ENCODE measurements around the gene YPEL2.

Gene YPEL2

DNA sequence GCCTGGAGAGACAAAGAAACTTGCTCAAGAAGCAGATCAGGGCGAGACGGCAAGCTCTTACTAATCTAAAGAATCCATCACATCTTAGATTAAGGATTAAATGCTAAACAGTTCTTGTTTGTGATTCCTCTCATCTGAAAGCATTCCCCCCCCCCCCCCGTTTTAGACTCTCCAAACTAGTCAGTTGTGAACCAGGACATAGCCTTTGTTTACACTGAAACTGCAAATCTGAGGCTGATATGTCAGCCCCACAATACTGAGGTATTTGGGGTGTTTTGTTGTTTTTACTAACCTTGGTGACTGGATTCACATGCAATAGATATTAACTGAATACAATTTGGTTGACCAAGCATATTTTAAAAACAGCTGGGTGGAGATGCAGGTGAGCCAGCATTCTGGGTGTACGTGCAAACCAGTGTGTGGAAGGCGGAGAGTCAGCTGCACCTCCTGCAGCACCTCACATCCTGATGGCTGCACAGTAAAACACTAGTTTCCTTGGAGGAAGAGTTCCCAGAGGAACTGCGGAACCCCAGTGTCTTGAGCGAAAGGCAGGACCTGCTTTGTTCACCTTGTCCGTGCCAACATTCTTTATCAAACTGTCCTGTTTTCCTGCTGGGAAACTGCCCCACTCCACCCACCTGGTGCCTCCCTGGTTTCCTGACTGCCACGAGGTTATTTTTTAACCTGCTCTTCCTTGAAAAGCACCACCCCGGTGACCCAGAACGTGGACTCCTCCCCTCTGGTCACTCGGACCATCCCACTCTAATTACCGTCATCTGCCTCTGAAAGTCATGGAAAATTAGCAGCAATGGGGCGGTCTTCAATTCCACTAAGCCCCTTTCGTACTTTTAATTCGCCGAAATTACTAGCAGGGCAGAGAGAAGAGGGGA, 1.2 kb upstream of the YPEL2 start:
- no peak for DNase-seq

DNA sequence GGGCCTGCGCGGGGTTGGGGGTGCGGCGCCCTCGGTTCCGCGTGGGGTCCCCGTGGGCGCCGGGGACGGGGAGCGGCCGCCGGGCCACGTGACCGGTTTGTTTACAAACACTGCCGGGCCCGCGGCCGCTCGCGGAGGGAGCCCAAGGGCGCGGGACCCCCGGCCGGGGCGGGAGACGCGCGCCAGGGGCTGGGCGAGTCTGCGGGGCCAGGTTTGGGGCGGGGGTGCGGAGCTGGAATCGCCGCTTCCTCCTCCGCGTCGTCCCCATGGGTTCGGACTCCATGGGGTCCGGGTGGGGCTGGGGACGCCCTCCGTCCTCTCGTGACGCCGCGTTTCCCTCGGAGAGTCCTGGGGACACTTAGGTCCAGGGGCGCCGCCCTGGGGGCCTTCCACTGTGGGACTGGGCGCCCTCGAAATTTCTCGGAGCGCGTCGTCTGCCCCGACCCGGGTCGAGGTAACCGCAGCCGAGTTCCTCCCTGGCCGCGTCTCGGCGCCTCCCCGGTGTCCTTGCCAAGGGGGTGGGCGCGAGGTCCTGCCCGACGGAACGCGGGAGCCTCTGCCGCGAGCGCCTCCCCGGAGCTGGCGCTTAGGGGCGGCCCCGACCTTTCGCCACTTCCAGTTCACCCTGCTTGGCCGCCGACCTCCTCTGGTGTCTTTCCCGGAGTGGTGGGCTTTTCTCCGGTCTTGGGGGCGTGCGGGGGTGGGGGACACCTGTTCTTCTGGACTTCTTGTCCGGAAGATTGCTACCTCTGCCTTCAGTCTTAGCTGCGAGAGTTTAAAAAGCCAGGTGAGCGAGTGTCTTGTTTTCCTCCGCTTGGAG, 684 bp downstream of the YPEL2 start:
- DNase-seq: peak; percentile 23

DNA sequence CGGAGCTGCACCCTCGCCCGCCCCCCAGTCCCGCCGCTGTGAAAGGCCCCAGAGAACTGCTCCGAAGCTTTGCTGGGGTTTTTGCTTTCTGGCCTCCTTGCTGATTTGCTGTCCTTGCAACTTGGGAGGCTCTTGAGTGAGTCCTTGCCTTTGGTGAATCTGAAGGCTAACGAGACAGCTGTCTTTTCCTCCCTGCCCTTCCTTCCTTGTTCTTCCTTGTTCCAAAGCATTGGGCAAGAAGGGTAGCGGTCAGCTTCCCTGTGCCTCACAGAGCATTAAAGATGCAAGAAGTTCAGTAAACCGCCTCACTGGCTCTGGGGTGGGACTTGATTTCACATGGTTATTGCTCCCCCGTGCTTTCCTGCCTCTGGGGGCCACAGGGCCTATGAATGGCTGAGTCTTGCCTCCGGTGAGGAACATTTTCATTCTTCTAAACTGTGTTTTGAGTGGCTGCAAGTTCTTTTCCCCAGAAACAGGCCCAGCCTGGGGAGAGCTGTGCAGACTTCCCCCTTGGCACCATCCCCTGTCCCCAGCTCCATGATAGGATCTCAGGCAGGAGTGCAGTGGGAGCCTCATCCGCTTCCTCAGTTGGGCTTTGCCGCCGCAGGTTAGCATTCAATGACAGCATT, 1.4 kb downstream of the YPEL2 start:
- peak; percentile 36 for DNase-seq

DNA sequence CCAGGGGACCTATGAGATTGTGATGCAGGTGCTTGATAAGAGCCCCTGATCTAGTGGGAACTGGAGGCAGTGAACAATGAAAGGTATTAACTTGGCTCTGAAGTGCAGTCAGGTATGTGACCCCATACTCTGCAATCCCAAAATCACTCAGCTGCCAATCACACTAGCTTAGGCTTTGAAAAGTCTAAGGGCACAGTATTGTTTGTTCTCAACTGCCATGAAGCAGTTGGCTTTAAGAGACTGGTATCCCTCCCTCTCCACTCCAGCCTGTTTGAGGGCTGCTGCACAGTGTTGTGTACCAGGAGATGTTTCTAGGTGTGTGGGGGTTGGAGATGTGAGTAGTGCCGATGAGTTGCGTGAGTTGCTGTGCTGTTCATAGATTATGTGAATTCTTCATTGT, 2.4 kb downstream of the YPEL2 start:
- DNase-seq: no peak

DNA sequence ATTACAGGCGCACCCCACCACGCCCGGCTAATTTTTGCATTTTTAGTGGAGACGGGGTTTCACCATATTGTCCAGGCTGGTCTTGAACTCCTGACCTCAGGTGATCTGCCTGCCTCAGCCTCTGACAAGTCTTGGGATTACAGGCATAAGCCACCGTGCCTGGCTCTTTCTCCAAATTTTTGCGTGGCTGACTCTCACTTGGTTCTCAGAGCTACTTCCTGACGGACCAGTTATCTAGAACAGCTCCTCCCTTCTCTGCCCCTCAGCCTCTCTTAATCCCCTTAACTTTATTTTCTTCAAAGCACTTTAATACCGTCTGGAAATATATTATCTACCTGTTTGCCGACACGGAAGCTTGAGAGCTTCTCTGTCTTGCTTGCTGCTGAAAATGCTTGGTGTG, 4.2 kb downstream of the YPEL2 start:
- DNase-seq: no peak

DNA sequence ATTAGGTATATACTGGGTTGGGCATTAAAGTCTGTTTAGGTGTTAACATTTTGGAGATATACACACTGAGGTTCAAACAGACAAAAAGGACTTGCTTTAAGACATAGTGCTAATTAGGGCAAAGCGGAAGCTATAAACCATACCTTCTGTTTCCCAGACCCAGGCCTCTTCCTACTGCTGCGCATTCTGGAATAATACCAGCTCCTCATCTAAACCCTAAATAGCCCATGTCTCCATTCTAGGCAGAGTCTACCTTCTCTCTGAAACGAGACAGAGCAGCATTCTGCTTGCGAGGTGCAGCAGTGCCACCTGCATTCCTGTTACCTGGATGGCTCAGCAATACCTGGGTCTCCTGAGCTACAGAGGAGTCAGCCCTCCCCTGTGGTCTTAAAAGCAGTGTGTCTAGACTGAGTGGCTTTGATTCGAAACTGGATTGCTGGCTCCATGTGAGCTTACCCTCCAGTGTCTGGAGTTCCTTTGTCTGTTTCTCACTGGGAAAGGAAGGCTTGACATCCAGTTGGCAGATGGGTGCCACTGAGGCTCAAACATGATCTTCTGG, 6.4 kb downstream of the YPEL2 start:
- DNase-seq: no peak

DNA sequence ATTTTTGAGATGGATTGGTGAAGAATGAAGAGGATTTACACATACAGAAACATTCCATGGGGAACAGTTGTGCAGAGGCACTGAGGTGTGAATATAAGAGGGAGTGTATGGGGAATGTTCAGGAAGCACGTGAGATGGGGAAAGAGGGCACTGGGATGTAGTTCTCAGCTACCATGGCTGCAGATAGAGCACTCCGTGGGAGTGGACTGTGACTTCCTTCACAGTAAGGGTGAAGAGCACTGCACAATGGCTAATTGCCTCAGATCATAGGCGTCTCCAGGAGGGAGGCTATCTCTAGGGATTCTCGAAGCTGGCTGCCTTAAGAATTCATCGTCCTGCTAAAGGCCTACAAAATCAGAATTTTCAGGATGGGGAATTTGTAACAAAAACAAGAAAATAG, 7.0 kb downstream of the YPEL2 start:
- no peak for DNase-seq

DNA sequence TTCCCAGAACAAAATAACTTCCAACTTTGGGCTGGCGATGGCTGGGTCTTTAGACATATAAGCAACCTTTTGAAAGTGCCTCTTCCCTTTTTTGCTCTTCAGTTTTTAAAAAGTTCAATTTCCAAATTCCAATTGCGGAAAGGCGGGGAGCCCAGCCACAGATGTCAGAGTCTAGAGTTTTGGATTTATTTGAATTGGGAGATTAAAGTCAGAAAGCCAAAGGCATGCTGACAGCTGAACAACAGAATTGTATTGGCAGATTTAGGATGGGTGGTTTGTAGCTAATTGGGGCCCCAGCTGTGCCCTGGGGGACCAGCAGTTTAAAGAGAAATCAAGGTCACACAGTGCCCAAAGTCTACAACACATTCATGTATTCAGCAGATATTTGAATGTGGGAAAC, 10.5 kb downstream of the YPEL2 start:
- DNase-seq: no peak

DNA sequence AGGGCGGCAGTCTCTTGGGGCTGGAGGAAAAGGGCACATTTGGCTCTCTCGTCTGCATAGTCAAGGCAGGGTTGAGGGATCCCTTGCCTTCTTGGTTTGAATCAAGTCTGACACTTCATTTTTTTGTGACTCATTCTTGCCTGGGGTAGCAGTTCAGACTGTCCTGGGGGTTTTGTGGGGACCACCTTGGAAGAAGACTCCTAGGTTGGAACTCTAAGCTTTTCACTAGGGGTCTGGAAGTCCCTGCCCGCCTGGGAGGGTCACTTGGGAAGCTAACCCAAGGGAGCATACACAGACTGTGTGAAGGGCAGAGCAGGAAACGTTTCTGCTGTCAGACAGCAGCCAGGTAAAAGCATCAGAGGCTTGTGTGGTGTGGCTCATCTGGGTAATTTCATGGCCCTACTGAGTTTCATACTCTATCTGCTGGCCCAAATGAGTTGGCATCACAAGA, 11.3 kb downstream of the YPEL2 start:
- no peak for DNase-seq

DNA sequence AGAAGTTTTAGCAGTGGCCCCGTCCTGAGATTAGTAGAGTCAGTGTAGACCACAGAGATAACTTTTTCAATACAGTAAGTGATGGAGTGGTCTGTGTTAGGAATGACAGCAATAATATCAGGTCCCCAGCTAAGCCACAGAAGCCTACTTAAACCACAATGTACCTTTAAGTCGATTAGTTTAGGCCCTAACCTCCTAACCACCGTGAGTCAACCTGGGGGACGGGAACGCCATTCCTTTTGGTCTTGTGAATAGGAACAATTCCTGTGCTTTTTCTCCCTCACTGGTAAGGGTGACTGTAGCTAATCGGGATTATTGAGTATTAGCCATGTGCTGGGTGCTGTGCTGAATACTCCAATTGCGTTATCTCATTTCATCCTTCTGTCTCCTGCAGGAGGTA, 14.0 kb downstream of the YPEL2 start:
- no peak for DNase-seq

DNA sequence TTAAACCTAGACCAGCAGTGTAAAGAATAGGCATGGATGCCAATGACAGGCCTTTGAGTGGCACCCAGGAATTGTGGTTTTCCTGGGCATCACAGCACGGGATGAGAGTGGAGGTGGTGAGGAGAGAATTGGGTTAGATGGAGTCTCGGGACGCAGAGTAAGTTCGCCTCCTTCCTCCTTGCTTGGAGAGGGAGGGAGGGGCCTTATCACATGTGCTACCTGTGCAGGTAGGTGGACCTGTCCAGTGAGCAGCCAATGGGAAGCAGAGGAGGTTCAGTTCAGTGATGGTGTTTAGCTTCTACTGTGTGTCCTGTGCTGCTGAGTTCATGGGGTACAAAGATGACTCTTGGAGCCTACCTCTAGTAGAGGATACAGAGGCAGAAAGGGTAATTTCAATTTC, 14.9 kb downstream of the YPEL2 start:
- no peak for DNase-seq

DNA sequence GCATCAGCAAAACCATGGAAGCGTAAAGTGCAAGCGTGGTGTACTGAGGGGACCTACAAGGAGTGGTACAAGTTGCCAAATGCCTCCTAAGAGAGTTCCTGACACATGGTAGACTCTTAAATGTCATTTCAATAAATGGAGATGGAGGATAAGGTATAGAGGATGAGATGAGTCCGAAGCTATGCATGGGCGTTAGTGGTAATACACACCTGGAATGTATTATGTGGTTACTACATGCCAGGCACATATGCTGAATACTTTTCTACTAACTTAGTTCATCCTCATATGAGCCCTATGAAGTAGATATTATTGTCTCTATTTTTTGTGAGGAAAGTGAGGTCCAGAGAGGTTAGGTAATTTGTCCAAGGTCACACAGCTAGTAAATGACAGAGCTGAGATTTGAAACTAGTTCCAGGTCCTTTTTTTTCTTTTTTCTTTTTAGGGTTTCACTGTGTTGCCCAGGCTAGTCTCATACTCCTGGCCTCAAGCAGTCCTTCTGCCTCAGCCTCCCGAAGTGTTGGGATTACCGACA, 15.5 kb downstream of the YPEL2 start:
- DNase-seq: no peak

DNA sequence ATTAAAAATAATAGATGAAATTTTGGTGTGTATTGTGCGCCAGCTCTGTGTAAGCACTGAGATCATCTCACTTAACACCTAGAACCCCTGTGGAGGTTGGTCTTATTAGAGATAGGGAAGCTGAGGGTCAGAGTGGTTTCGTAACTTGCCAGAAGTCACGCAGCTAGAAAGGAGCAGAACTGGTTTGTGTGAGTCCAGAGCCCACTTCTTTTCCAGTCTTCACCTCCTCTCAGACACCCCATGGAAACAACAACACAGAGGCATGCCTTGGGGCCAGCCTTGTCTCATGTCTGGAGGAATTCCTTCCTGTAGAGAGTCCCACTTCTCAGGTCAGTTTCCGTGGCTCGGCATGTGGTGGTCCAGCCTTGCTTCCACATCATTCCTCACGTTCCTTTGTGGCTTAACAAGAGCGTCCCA, 16.5 kb downstream of the YPEL2 start:
- DNase-seq: no peak

DNA sequence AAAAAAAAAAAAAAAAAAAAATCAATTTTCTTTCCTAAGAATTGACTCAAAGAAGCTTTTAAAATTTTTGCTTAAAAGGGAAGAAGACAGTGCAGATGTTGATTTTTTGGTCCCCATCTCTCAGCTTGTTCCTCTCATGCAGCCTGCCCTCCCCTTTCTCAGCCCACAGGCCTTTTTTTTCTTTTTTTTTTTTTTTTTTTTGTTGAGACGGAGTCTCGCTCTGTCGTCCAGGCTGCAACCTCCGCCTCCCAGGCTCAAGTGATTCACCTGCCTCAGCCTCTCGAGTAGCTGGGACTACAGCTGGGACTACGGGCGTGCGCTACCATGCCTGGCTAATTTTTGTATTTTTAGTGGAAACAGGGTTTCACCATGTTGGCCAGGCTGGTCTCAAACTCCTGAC, 17.7 kb downstream of the YPEL2 start:
- DNase-seq: no peak

DNA sequence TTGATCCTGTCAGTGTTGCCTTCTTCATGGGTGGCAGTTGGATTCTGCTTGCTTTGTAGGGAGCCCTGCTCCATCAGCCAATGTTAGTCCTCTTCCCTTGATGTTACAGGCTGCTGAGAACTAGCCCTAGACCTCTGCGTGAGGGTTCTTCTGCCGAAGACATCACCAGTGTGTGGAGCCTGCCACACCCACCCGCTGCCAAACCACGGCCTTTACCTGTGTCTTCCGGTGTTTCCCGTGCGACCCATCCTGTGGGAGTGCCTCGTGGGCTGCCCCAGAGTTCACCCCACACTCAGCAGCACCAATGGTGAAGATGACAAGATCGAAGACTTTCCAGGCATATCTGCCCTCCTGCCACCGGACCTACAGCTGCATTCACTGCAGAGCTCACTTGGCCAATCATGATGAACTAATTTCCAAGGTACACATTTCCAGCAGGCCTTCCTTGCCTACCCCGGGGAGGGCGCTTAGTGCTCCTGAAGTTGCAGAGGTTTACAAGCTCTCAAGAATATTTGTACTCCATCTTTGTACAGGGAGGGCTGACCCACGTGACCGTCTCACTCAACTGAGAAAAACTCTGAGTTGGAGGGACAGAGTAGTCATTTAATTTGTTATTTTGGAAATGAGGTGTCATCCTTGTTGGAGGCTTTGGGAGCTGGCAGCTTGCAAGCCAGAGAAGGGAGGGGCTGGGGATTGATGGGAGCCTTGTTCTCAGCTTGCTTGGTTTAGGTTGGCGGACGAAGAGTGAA, 21.8 kb downstream of the YPEL2 start:
- DNase-seq: no peak

DNA sequence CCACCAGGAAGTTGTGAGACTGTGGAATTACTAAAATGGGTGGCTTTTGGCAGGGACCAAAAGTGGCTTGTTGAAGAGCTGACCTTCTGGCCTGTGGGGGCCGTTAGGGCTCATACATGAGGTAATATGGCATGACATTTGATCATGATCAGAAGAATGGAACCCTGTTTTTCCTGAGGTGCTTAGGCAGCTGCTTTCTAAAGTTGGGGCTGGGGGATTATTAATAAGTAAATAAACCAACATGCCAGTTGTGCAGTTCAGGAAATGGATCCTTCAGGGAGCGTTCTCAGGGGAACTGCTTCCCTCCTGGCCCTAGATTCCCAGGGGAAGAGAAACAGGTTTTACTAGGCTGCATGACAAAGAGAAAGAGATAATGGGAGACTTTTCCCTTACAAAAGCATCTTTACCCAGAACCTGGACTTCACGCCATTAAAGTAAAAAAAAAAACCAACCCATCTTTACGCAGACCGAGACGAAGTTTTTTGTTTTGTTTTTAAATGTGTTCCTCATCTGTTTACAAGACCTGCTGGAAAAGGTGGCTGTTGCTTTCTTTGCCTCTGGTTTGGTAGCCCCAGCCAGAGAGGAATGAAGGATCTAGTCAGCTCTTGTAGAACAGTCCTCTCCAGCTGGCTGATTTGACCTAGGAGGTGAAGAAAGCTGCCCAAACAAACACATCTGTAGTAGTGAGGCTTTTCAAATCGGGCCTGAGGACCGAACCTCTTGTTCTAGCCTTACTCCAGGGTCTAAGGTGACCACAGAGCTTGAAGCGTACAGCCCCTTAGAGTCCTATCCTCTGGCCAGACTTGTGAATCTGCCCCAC, 22.7 kb downstream of the YPEL2 start:
- no peak for DNase-seq

DNA sequence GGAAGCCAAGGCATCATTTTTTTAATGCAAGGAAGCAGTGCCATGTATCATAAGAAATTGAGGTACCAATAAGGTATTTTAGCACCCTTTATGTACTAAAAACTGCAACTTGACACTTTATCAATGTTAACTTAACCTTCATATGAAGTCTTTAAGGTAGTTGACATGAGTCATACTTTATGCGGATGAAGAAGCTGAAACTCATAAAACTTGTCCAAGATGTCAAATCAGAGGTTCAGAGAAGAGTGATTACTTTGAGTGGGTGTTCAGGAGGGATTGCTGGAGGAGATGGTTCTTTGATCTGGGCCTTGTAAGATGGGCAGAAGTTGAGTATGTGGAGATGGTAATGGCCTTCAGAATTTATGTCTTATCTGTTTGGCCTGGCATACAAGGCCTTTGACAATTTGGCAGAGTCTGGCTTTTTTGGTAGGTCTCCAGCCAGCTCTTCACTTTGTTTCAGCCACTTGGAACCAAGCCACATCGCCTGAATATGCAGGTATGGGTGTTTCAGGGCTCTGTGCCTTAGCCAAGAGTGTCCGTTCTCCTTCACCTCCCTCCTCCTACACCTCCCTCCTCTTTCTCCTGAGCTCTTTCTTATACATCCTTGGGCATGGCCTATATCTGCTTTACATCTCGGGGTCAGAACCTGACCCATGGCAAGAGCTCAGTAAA, 23.7 kb downstream of the YPEL2 start:
- DNase-seq: no peak

DNA sequence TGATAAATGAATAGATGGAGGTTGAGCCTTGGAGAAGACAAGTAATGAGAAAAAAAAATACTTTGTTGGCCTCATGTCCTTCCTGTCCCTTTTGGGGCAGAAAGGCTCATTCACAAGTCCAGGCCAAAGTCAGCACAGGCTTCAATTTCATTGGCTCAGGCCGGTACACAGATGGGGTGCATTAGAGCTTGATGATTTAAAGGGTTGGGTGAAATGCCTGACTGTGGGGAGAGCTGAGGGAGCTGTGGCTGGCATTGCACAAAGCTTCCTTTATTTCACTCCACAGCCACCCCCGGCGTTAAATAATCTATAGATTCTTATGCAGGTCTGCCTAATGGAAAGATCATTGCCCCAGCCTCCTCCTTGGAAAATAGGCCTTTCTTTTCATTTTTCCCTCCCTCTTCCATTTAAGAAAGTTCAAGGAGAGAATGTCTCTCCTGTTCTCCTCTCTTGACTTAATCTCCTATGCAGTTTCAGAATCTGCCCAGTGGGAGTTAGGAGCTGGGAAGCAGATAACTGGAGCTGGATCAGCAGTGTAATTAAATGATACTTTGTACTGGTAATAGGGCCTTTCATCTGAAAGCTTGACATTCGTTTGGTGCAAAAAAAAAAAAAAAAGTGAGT, 24.4 kb downstream of the YPEL2 start:
- DNase-seq: no peak

DNA sequence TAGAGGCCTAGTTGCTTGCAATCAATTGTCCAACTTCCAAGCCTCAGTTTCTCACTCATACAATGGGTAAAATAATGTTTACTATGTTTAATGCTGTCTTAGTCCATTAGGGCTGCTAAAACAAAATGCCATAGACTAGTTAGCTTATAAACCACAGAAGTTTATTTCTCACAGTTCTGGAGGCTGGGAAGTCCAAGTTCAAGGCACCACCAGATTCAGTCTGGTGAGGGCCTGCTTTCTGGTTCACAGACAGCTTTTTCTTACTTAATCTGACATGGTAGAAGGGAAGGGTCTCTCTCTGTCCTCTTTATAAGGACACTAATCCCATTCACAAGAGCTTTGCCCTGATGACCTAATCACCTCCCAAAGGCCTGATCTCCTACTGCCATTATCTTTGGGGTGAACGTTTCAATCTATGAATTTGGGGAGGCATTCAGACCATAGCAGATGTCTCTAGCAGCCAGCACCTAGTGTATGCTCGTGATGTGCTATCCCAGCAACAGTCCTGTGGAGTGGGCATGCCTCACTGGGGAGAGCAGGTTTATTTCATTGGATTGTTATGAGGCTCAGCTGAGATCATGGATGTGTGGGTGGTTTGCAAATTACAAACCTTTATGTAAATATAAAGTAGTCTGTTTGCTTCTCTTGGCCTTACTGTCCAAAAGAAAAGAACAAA, 25.2 kb downstream of the YPEL2 start:
- DNase-seq: no peak

DNA sequence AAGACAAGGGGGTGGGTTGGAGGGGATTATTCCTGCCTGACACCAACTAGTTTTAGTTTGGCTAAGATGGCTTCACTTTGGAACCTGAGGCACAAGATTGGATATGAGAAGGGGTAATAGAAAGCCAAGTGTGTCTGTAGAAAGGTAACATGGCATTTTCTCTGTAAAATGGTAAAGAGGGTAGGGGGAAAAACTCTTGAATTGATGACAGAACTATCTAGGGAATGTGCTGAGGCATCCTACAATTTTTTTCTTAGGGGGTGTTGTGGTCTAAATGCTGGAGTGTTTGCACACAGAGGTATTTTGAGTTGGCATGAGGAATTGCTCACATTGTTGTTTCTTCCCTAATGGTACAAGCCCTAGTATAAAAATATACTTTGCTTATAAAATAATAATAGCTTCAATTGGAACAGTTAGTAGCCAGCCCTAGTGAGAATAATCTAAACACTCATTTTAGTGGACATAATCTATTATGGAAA, 25.8 kb downstream of the YPEL2 start:
- DNase-seq: no peak

Measured in activated gamma-delta T cell treated with Interleukin-2 at 50 U/mL for 16 hours (primary cell).